ENCODE measurements around the gene PNMA8C. TPM values are rescaled to one million over a fixed set of nuclear protein-coding genes. Genes with fewer than 3 reads are reported as not detected.

PNMA8C gene
- total and polyA plus RNA-seq, 2 experiments from 2014 or later: 0.44 to 2.3 TPM

- Histone ChIP-seq H4K20me1 (replicated peaks; ENCODE audit: insufficient read depth) (no peaks in the 10 kb centered on the region; the same call in 1 of the 2 replicates), H3K27me3 (ENCODE audit: insufficient read depth) (no peaks in the 10 kb centered on the region), H3K4me3 (no peak overlapping the region), H3K36me3 (ENCODE audit: insufficient read depth) (no peaks in the 10 kb centered on the region), H3F3A (replicated peaks; ENCODE audit: low read depth) (no peaks in the 10 kb centered on the region), H2AFZ (no peak overlapping the region), H3K9me2 (ENCODE audit: insufficient read depth) (no peaks in the 10 kb centered on the region), H3K27ac (ENCODE audit: low read depth) (no peak overlapping the region), H3K4me2 (no peak overlapping the region), H3K4me1 (ENCODE audit: insufficient read depth) (no peaks in the 10 kb centered on the region), H3K79me2 (replicated peaks; ENCODE audit: insufficient read depth) (no peaks in the 10 kb centered on the region)
- no peak for ATAC-seq
- no peak overlapping the region for H3K4me3 Mint-ChIP-seq
- no peaks in the 10 kb centered on the region for H3K27me3 Mint-ChIP-seq (ENCODE audit: insufficient read depth, low read depth, poor library complexity)
- H3K27ac Mint-ChIP-seq: no peak overlapping the region
- DNase-seq (ENCODE audit: low spot score): no peak
- TF ChIP-seq ZNF114 (CRISPR knock-in tag; IDR thresholded peaks at IDR 0.05) (no peak), NANOG (IDR thresholded peaks at IDR 0.05; ENCODE audit: borderline replicate concordance) (no peak), REST (IDR thresholded peaks at IDR 0.05; ENCODE audit: unreplicated experiment) (no peak)
- TF ChIP-seq, protein P1, sequence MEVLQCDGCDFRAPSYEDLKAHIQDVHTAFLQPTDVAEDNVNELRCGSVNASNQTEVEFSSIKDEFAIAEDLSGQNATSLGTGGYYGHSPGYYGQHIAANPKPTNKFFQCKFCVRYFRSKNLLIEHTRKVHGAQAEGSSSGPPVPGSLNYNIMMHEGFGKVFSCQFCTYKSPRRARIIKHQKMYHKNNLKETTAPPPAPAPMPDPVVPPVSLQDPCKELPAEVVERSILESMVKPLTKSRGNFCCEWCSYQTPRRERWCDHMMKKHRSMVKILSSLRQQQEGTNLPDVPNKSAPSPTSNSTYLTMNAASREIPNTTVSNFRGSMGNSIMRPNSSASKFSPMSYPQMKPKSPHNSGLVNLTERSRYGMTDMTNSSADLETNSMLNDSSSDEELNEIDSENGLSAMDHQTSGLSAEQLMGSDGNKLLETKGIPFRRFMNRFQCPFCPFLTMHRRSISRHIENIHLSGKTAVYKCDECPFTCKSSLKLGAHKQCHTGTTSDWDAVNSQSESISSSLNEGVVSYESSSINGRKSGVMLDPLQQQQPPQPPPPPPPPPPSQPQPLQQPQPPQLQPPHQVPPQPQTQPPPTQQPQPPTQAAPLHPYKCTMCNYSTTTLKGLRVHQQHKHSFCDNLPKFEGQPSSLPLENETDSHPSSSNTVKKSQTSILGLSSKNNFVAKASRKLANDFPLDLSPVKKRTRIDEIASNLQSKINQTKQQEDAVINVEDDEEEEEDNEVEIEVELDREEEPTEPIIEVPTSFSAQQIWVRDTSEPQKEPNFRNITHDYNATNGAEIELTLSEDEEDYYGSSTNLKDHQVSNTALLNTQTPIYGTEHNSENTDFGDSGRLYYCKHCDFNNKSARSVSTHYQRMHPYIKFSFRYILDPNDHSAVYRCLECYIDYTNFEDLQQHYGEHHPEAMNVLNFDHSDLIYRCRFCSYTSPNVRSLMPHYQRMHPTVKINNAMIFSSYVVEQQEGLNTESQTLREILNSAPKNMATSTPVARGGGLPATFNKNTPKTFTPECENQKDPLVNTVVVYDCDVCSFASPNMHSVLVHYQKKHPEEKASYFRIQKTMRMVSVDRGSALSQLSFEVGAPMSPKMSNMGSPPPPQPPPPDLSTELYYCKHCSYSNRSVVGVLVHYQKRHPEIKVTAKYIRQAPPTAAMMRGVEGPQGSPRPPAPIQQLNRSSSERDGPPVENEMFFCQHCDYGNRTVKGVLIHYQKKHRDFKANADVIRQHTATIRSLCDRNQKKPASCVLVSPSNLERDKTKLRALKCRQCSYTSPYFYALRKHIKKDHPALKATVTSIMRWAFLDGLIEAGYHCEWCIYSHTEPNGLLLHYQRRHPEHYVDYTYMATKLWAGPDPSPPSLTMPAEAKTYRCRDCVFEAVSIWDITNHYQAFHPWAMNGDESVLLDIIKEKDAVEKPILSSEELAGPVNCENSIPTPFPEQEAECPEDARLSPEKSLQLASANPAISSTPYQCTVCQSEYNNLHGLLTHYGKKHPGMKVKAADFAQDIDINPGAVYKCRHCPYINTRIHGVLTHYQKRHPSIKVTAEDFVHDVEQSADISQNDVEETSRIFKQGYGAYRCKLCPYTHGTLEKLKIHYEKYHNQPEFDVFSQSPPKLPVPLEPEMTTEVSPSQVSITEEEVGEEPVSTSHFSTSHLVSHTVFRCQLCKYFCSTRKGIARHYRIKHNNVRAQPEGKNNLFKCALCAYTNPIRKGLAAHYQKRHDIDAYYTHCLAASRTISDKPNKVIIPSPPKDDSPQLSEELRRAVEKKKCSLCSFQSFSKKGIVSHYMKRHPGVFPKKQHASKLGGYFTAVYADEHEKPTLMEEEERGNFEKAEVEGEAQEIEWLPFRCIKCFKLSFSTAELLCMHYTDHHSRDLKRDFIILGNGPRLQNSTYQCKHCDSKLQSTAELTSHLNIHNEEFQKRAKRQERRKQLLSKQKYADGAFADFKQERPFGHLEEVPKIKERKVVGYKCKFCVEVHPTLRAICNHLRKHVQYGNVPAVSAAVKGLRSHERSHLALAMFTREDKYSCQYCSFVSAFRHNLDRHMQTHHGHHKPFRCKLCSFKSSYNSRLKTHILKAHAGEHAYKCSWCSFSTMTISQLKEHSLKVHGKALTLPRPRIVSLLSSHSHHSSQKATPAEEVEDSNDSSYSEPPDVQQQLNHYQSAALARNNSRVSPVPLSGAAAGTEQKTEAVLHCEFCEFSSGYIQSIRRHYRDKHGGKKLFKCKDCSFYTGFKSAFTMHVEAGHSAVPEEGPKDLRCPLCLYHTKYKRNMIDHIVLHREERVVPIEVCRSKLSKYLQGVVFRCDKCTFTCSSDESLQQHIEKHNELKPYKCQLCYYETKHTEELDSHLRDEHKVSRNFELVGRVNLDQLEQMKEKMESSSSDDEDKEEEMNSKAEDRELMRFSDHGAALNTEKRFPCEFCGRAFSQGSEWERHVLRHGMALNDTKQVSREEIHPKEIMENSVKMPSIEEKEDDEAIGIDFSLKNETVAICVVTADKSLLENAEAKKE (CRISPR knock-in tag; IDR thresholded peaks at IDR 0.05): no peak
- peaks cover 7% of the 10 kb centered on the region; the same call in 2 of the 3 replicates for H3K9me3 Mint-ChIP-seq
- no peaks in the 10 kb centered on the region for H3K4me1 Mint-ChIP-seq
- no peaks in the 10 kb centered on the region for H3K36me3 Mint-ChIP-seq (ENCODE audit: low read depth)
Measured at GRCh38 chr19:46450737-46451136, 22.0 kb upstream of the PNMA8C start.
